Psoas muscle (tissue), 8 donors: ENCODE data around the gene MPRIP. TPM values are rescaled to one million over a fixed set of nuclear protein-coding genes. Genes with fewer than 3 reads are reported as not detected.

Experiments
- ATAC-seq, 4 donors: fragments of 200-7000 bp; cut with Tn5 transposase; one replicate each; pipeline ENCODE4 v1.9.1; 2020; ENCODE audit warnings: moderate library complexity in 3 of 4, mild to moderate bottlenecking in 2 of 4
- DNase-seq, 2 donors: peaks; one replicate each; pipeline ENCODE4 v3.0.0-alpha.2; 2020
- H3K27ac ChIP-seq: fragments of 200-600 bp; one replicate; pipeline ENCODE4 v1.8.0; 2022
- H3K27me3 ChIP-seq, 3 donors: fragments of 200-600 bp in 1 of 3; one replicate each; pipeline versions ENCODE4 v1.6.1 to v1.8.0; 2013 to 2022; ENCODE audit warnings: low read length in 2 of 3, mild to moderate bottlenecking in 2 of 3, moderate library complexity in 1 of 3; ENCODE audit not compliant: insufficient read depth in 3 of 3
- H3K36me3 ChIP-seq, 2 donors: fragments of 200-600 bp in 1 of 2; one replicate each; pipeline versions ENCODE4 v1.6.1 to v1.8.0; 2013 to 2022; ENCODE audit warnings: low read depth in 1 of 2, mild to moderate bottlenecking in 1 of 2, moderate library complexity in 1 of 2; ENCODE audit not compliant: insufficient read depth in 1 of 2
- H3K4me1 ChIP-seq: fragments of 200-600 bp; one replicate; pipeline ENCODE4 v1.8.0; 2022
- H3K4me3 ChIP-seq: fragments of 200-600 bp; one replicate; pipeline ENCODE4 v1.8.0; 2022; ENCODE audit warnings: mild to moderate bottlenecking
- H3K9me3 ChIP-seq: fragments of 200-600 bp; one replicate; pipeline ENCODE4 v1.8.0; 2022
- WGBS, 3 donors: extraction: QIAGEN DNeasy Blood & Tissue Kit; methylation state at CpG; one replicate each; pipeline versions ENCODE4 v1.1.6 to v1.1.7; 2013; 5-methylcytosine and 5-hydroxymethylcytosine counted together
- intact Hi-C, 2 donors: fragments of 100-400 bp; cut with DNase I; formaldehyde crosslinking; loops; one replicate each; pipeline versions ENCODE4 v1.11.0 to v1.14.2; 2022
- polyA plus RNA-seq, 3 donors: library from polyadenylated mRNA; stranded (reverse); fragments of 200-250 nt; gene quantifications; one replicate each; pipeline ENCODE4 v1.2.3, GENCODE V29; 2013
- total RNA-seq, 4 donors: library from RNA; stranded (reverse); fragmentation: NEBNext Ultra II Directional in 2 of 4; extraction: Animal tissue kit (Norgen Biotek cat#: 25700) in 2 of 4; gene quantifications; one replicate each; pipeline versions ENCODE4 v1.2.1 to v1.2.4, GENCODE V29; 2021 to 2023
- TF ChIP-seq, protein P1 (sequence below): fragments of 200-600 bp; IDR thresholded peaks from one replicate; pipeline ENCODE4 v1.8.0; 2022; ENCODE audit warnings: antibody characterized with exemption
- donor health status: healthy with polysubstance abuse.
- donor health status: DM: no; HTN: no; CAD: no; lungs with moderate emphysema.
- donor health status: Bipolar disorder and iron deficiency.
- donor health status: healthy.
- donor health status: DM: yes; HTN: yes; CAD: no.
- donor health status: DM: no; HTN: no; CAD: no.
- donor health status: DM: no; HTN: no; CAD: no.
- donor health status: DM: yes; HTN: yes; CAD: no.

MPRIP gene
- total and polyA plus RNA-seq, 7 donors = 142 to 322 (median 244) TPM

DNA sequence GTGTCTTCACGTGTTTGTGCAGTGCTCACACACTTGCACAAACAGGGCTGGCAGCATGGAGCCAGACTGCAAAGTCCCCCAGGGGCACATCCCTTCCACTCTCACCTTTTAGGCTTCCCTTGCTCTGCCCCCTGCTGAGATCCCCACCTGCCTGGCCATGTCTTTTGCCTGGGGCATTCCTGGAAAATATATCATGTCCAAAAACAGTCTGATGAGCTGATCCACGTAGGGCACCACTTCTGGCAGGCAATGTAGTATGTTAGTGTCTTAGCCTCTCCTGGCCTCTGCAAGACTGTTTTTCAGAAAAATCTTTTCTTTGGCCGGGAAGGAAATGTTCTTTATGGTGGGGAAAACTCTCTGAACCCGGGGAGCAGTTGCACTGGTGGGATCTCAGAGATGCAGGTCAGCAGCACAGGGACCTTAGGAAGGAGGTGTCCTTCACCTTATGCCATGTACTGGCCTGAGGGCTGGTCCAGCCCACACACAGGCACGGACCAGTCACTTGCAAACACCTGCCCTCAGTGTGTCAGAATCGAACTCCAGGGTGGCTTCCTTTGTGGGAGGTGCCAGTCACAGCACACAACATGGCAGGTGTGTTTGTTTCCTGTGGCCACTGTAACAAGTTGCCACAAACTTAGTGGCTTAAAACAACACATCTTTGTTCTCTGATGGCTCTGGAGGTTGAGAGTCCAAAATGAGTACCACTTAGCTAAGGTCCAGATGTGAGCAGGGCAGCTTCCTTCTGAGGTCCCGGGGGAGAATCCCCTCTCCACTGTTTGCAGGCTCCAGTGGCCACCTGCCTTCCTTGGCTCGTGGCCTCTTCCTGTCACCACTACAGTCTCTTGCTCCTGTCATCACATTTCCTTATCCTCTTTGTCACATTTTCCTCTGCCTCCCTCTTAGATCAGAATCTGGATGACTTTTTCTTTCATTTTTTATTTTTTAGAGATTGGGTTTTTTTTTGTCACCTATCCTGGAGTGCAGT lies 46.6 kb downstream of the MPRIP start:
- ATAC-seq (peak; percentile 1 to 52 (median 18)), DNase-seq (no peak)

DNA sequence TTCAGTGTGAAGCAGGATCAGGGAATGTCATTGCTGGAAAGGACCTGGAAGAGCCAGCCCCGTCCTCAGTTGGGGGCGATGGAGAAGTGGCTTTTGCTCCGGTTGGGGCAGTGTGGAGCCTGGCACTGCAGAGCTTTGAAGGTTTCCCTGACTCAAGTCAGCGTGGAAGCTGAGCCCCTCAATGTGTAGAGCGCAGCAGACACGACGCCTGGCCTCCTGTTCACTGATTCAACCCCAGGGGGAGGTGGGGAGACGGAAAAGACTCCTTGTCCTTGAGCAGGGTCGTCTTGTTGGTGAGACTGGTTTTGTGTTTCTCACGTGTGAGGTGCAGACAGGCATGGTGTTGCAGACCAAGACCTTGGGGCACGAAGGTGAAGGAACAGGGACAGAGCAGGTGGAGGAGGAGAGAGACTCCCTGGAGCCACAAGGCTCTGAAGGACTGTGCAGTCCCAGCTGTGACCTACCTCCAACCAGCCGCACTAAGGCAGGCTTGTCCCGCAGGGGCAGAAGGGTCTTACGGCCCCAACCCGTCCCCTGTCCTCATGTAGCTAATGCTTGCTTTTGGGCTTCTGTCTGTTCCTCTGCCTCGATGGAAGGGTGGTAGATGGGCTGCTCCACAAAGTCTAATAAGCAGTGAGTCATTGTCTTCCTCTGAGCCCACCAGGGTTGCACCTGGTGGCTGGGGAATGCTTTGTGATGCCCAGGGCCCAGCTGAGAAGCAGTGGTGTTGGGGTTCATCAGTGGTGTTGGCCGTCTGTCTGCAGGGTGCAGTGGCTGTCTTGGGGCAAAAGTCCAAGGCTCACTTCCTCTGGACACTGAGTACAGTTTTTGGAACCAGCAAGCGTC lies 47.8 kb downstream of the MPRIP start:
- ATAC-seq (no peak), DNase-seq (no peak)
- TF ChIP-seq, protein P1, sequence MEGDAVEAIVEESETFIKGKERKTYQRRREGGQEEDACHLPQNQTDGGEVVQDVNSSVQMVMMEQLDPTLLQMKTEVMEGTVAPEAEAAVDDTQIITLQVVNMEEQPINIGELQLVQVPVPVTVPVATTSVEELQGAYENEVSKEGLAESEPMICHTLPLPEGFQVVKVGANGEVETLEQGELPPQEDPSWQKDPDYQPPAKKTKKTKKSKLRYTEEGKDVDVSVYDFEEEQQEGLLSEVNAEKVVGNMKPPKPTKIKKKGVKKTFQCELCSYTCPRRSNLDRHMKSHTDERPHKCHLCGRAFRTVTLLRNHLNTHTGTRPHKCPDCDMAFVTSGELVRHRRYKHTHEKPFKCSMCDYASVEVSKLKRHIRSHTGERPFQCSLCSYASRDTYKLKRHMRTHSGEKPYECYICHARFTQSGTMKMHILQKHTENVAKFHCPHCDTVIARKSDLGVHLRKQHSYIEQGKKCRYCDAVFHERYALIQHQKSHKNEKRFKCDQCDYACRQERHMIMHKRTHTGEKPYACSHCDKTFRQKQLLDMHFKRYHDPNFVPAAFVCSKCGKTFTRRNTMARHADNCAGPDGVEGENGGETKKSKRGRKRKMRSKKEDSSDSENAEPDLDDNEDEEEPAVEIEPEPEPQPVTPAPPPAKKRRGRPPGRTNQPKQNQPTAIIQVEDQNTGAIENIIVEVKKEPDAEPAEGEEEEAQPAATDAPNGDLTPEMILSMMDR = no peak
- Histone ChIP-seq H3K9me3 (no peaks in the 10 kb centered on the region), H3K27me3 (no peaks in the 10 kb centered on the region), H3K27ac (no peak overlapping the region), H3K36me3 (peaks cover 0 to 15% of the 10 kb centered on the region in 2 donors), H3K4me3 (no peak overlapping the region), H3K4me1 (peaks cover 77% of the 10 kb centered on the region)
- intact Hi-C loops = no loop called here
- WGBS, 3 donors = 80 to 91% (median 83%) methylated on average over 18 of the region's 18 CpGs

More for the DNA sequence above, 46.6 kb downstream of the MPRIP start:
- H3K27me3 ChIP-seq = no peaks in the 10 kb centered on the region
- peaks cover 80% of the 10 kb centered on the region for H3K4me1 ChIP-seq
- intact Hi-C loops = no loop called here
- 45 to 54% (median 50%) methylated on average over 8 of the region's 8 CpGs for WGBS, 3 donors
- TF ChIP-seq, protein P1 = no peak
- no peak overlapping the region for H3K4me3 ChIP-seq
- peak overlapping the region; percentile 81 for H3K27ac ChIP-seq
- H3K36me3 ChIP-seq = peaks cover 0 to 25% of the 10 kb centered on the region in 2 donors
- H3K9me3 ChIP-seq = no peaks in the 10 kb centered on the region

DNA sequence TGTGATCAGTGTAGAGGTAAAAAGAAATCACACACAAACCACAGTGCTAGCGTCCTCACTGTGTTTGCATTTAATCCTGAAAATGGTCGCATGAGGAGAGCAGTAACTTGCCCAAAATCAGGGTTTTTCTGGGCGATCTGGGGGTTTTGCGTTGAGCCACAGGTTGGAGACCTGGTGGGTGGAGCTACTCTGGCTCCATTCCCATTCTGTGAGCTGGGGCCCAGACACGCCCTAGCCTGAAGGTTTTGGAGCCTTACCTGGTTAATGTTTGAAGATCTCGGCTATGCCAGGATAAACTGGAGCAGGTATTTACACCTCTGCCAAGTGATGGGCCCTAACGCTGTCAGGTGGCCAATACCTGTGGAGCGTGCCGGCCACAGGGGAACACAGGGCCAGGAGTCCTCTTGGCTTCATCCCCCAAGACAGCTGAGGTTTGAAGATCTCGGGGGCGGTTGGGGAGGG lies 48.4 kb downstream of the MPRIP start:
- DNase-seq = no peak
- 83 to 89% (median 87%) methylated on average over 11 of the region's 11 CpGs for WGBS, 3 donors
- no peaks in the 10 kb centered on the region for H3K27me3 ChIP-seq
- H3K36me3 ChIP-seq = peaks cover 0 to 15% of the 10 kb centered on the region in 2 donors
- TF ChIP-seq, protein P1 = no peak
- H3K4me1 ChIP-seq = peaks cover 82% of the 10 kb centered on the region
- intact Hi-C loops = no loop called here
- no peak overlapping the region for H3K27ac ChIP-seq
- no peaks in the 10 kb centered on the region for H3K9me3 ChIP-seq
- ATAC-seq = no peak
- H3K4me3 ChIP-seq = no peak overlapping the region

DNA sequence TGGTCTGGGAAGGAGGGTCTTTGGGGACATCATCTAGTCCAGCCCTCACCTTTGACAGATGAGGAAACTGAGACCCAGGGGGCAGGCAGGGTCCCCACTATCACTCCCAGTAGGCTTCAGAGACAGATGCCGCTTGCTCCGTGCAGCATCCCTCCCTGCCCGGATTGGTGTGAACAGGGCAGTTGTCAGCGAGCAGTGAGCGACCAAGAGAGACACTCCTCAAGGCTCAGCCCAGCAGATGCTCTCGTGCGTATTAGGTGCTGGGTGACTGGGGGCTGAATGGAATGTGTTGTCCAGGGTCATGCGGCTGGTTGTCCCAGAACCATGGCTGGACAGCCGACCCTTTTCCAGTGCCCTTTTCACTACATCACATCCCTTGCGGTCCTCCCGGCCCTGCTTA lies 49.0 kb downstream of the MPRIP start:
- TF ChIP-seq, protein P1 = no peak
- H3K9me3 ChIP-seq = no peaks in the 10 kb centered on the region
- H3K4me1 ChIP-seq = peaks cover 81% of the 10 kb centered on the region
- H3K27me3 ChIP-seq = no peaks in the 10 kb centered on the region
- intact Hi-C loops = no loop called here
- DNase-seq (no peak), ATAC-seq (no peak)
- H3K36me3 ChIP-seq = peaks cover 0 to 15% of the 10 kb centered on the region in 2 donors
- no peak overlapping the region for H3K27ac ChIP-seq
- H3K4me3 ChIP-seq = no peak overlapping the region
- WGBS, 3 donors = 86 to 88% (median 86%) methylated on average over 11 of the region's 11 CpGs
